Activated T-cell treated with anti-CD3 and anti-CD28 coated beads, Interleukin-2, amount 50 U/mL, for 24 hours (primary cell): ENCODE measurements around the gene UBXN1.
"Not testable (repeated sequence)": the region's sequence is repeated elsewhere in the genome, so short reads cannot be mapped to it uniquely, and the experiment has no call there.

Experiments
- DNase-seq: peaks from one replicate; pipeline ENCODE4 v3.0.0-alpha.2; 2020
- H3K27ac Mint-ChIP-seq: 2 replicates; pipeline ENCODE4 v1.8.0; 2020; ENCODE audit warnings: mild to moderate bottlenecking, mixed read lengths
- H3K27me3 Mint-ChIP-seq: 2 replicates; pipeline ENCODE4 v1.8.0; 2020; ENCODE audit warnings: mixed read lengths
- H3K36me3 Mint-ChIP-seq: 2 replicates; pipeline ENCODE4 v1.8.0; 2020; ENCODE audit warnings: low read depth, mixed read lengths
- H3K4me1 Mint-ChIP-seq: 2 replicates; pipeline ENCODE4 v1.8.0; 2020; ENCODE audit warnings: low read depth, mixed read lengths
- H3K4me3 Mint-ChIP-seq: 2 replicates; pipeline ENCODE4 v1.8.0; 2020; ENCODE audit warnings: mild to moderate bottlenecking, moderate library complexity, mixed read lengths
- H3K9me3 Mint-ChIP-seq: 2 replicates; pipeline ENCODE4 v1.8.0; 2020; ENCODE audit warnings: mixed read lengths

Gene UBXN1

GRCh38 chr11:62671608-62672389 is 7.1 kb downstream of the UBXN1 start, which contains the start of the genes LBHD1 and UQCC3:
LBHD1 (minus strand) TSS chr11:62672267; CDS start chr11:62670031, 2,236 bp downstream.
UQCC3 (plus strand) TSS chr11:62671673; CDS start chr11:62671746, 73 bp downstream.
- Mint-ChIP-seq H3K27me3 (no peaks in the 10 kb centered on the region), H3K4me1 (peaks cover 57% of the 10 kb centered on the region)

GRCh38 chr11:62671236-62671607 is 7.7 kb downstream of the UBXN1 start:
- Mint-ChIP-seq H3K9me3 (no peaks in the 10 kb centered on the region), H3K36me3 (peaks cover 92% of the 10 kb centered on the region), H3K27me3 (no peaks in the 10 kb centered on the region), H3K4me3 (peak overlapping the region; percentile 94), H3K4me1 (peaks cover 58% of the 10 kb centered on the region), H3K27ac (peak overlapping the region; percentile 98)
- DNase-seq, result no peak

More at GRCh38 chr11:62671608-62672389, 7.1 kb downstream of the UBXN1 start, which contains the start of the genes LBHD1 and UQCC3:
- peak; percentile 87 for DNase-seq
- Mint-ChIP-seq H3K9me3 (no peaks in the 10 kb centered on the region), H3K27ac (peak within 1 kb of the TSS; percentile 98), H3K4me3 (peak within 1 kb of the TSS; percentile 94), H3K36me3 (peaks cover 92% of the 10 kb centered on the region)

GRCh38 chr11:62669420-62670161 is 9.3 kb downstream of the UBXN1 start:
- peaks cover 53% of the 10 kb centered on the region for H3K4me1 Mint-ChIP-seq
- peak overlapping the region; percentile 98 for H3K27ac Mint-ChIP-seq
- no peaks in the 10 kb centered on the region for H3K27me3 Mint-ChIP-seq
- no peaks in the 10 kb centered on the region for H3K9me3 Mint-ChIP-seq
- peaks cover 96% of the 10 kb centered on the region for H3K36me3 Mint-ChIP-seq
- DNase-seq, result no peak
- H3K4me3 Mint-ChIP-seq, result peak overlapping the region; percentile 94

- peak overlapping the region; percentile 97 for H3K27ac Mint-ChIP-seq
- H3K36me3 Mint-ChIP-seq, result peaks cover 95% of the 10 kb centered on the region
Observed at GRCh38 chr11:62667460-62667859, 11.4 kb downstream of the UBXN1 start.

GRCh38 chr11:62666259-62666926 is 12.5 kb downstream of the UBXN1 start:
- DNase-seq, result peak; percentile 62
- peak overlapping the region; percentile 98 for H3K4me3 Mint-ChIP-seq
- peaks cover 93% of the 10 kb centered on the region for H3K36me3 Mint-ChIP-seq
- peak overlapping the region; percentile 97 for H3K27ac Mint-ChIP-seq
- H3K27me3 Mint-ChIP-seq, result no peaks in the 10 kb centered on the region
- H3K4me1 Mint-ChIP-seq, result peaks cover 45% of the 10 kb centered on the region
- H3K9me3 Mint-ChIP-seq, result no peaks in the 10 kb centered on the region

More at GRCh38 chr11:62667460-62667859, 11.4 kb downstream of the UBXN1 start:
- Mint-ChIP-seq H3K4me3 (peak overlapping the region; percentile 98), H3K4me1 (peaks cover 46% of the 10 kb centered on the region), H3K27me3 (no peaks in the 10 kb centered on the region), H3K9me3 (no peaks in the 10 kb centered on the region)
- DNase-seq, result no peak

GRCh38 chr11:62665599-62666258 is 13.1 kb downstream of the UBXN1 start:
- Mint-ChIP-seq H3K27ac (peak overlapping the region; percentile 97), H3K27me3 (no peaks in the 10 kb centered on the region), H3K4me1 (peaks cover 47% of the 10 kb centered on the region), H3K4me3 (peak overlapping the region; percentile 98), H3K9me3 (no peaks in the 10 kb centered on the region), H3K36me3 (peaks cover 92% of the 10 kb centered on the region)
- peak; percentile 79 for DNase-seq

- H3K36me3 Mint-ChIP-seq, result peaks cover 91% of the 10 kb centered on the region
- peak within 1 kb of the TSS; percentile 97 for H3K27ac Mint-ChIP-seq
- no peaks in the 10 kb centered on the region for H3K9me3 Mint-ChIP-seq
- DNase-seq, result peak; percentile 99
- H3K4me3 Mint-ChIP-seq, result peak within 1 kb of the TSS; percentile 98
- peaks cover 43% of the 10 kb centered on the region for H3K4me1 Mint-ChIP-seq
- H3K27me3 Mint-ChIP-seq, result no peaks in the 10 kb centered on the region
Observed at GRCh38 chr11:62665075-62665598, 13.7 kb downstream of the UBXN1 start, which contains the start of the genes C11orf98 and CSKMT. C11orf98 (minus strand) TSS chr11:62665210; CDS start chr11:62665169, 41 bp downstream. CSKMT (plus strand) TSS chr11:62665312; CDS start chr11:62665880, 568 bp downstream.

- DNase-seq, result peak; percentile 61
- H3K9me3 Mint-ChIP-seq, result no peaks in the 10 kb centered on the region
- H3K4me1 Mint-ChIP-seq, result peaks cover 37% of the 10 kb centered on the region
- H3K36me3 Mint-ChIP-seq, result peaks cover 87% of the 10 kb centered on the region
- peak overlapping the region; percentile 98 for H3K4me3 Mint-ChIP-seq
- H3K27me3 Mint-ChIP-seq, result no peaks in the 10 kb centered on the region
- peak overlapping the region; percentile 97 for H3K27ac Mint-ChIP-seq
Observed at GRCh38 chr11:62664405-62665074, 14.3 kb downstream of the UBXN1 start.

- DNase-seq, result no peak
- no peak overlapping the region for H3K4me3 Mint-ChIP-seq
- no peaks in the 10 kb centered on the region for H3K9me3 Mint-ChIP-seq
- peaks cover 18% of the 10 kb centered on the region for H3K4me1 Mint-ChIP-seq
- peak overlapping the region; percentile 20 for H3K27ac Mint-ChIP-seq
- H3K27me3 Mint-ChIP-seq, result no peaks in the 10 kb centered on the region
- H3K36me3 Mint-ChIP-seq, result peaks cover 23% of the 10 kb centered on the region
Observed at GRCh38 chr11:62656796-62657429, 22.0 kb downstream of the UBXN1 start.

GRCh38 chr11:62654297-62654696 is 24.6 kb downstream of the UBXN1 start:
- Mint-ChIP-seq H3K9me3 (no peaks in the 10 kb centered on the region), H3K4me1 (peaks cover 27% of the 10 kb centered on the region), H3K27me3 (no peaks in the 10 kb centered on the region), H3K27ac (peak overlapping the region; percentile 47), H3K36me3 (peaks cover 24% of the 10 kb centered on the region), H3K4me3 (peak overlapping the region; percentile 54)
- no peak for DNase-seq

GRCh38 chr11:62652161-62653006 is 26.5 kb downstream of the UBXN1 start:
- DNase-seq, result no peak
- peaks cover 42% of the 10 kb centered on the region for H3K36me3 Mint-ChIP-seq
- peak overlapping the region; percentile 95 for H3K27ac Mint-ChIP-seq
- no peaks in the 10 kb centered on the region for H3K27me3 Mint-ChIP-seq
- no peaks in the 10 kb centered on the region for H3K9me3 Mint-ChIP-seq
- peaks cover 31% of the 10 kb centered on the region for H3K4me1 Mint-ChIP-seq
- peak overlapping the region; percentile 95 for H3K4me3 Mint-ChIP-seq

- H3K9me3 Mint-ChIP-seq, H3K27me3 Mint-ChIP-seq, H3K4me3 Mint-ChIP-seq, DNase-seq: not testable (repeated sequence)
- peaks cover 59% of the 10 kb centered on the region for H3K36me3 Mint-ChIP-seq
- peaks cover 40% of the 10 kb centered on the region for H3K4me1 Mint-ChIP-seq
- H3K27ac Mint-ChIP-seq, result peak overlapping the region; percentile 55
Observed at GRCh38 chr11:62650283-62650682, 28.6 kb downstream of the UBXN1 start.
